ENCODE data around the gene CLDN9.
A peak's percentile ranks its signal among the peaks of the same experiment; 100 is the strongest.

The CLDN9 gene

DNA sequence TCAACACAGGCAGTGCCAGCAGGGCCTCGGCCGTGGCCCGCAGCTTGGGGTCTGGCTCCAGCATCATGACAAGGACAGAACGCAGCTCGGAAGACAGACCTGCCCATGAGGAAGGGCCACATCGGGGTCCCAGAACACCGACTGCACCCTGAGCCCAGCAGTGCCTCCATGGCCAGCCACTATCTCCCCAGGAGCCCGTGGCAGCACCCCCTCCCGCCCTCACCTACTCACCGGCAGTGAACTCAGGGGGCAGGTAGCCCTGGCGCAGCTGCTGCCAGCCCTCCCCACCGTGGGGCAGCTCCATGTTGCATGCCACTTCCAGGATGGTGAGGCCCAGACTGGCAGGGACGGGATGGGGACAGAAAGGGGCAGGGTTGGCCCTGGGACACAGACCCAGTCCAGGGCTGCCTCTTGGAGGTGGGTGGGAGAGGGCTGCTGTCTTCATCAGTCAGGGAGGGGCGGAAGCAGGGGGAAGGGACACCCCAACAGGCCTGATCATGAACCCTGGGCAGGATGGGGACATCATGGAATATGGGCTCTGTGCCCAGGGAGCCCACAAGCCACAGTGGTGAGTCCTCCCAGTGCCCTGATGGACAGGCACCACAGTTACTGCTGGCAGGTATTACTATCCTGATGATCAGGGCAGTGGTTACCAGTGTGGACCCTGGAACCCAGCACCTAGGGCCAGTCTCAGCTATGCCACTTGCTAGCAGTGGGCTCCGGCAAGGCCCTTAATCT is 38.2 kb upstream of the CLDN9 start:
- DNase-seq, result no peak

DNA sequence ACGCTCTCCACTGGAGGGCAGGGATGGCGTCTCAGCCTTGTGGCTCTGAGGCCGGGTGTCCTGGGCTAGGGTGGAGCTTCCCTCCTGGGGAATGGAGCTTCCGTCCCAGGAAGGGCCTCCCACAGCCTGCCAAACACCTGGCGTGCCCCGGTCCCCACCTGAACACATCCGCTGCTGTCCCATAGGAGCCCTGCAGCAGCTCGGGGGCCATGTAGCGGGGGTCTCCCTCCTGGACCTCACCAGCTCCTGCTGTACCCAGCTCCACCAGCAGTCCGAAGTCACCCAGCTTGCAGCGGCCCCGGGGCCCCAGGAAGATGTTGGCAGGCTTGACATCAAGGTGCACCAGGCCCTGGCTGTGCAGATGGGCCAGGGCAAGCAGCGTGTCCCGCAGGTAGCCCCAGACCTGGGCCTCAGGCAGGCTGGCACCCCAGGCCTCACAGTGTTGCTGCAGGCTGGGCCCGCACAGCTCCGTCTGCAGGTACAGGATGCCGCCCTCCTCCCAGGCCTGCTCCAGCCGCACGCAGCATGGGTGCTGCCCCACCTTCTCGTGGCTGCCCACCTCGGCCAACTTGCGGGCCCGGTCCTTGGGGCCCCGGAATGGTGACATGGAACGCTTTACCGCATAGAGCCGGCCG is 37.4 kb upstream of the CLDN9 start:
- DNase-seq, result no peak

DNA sequence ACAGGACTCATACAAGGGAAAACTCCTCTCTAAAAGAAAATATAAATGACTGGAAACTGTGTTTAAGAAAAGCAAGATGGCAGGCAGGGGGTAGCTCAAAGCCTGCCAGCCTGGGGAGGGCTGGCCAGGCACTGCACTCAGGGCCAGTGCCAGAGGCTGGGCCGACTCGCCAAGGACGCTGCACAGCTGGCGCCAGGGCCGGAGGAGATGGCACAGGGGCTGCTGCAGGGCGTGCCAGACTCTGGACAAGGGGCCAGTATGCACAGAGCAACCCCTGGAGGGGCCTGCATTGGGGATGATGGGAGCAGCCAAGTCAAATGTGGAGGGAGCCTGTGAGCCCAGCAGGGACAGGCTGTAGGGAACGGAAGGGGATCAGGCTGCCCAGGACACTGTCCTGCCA is 36.5 kb upstream of the CLDN9 start:
- DNase-seq, result no peak

DNA sequence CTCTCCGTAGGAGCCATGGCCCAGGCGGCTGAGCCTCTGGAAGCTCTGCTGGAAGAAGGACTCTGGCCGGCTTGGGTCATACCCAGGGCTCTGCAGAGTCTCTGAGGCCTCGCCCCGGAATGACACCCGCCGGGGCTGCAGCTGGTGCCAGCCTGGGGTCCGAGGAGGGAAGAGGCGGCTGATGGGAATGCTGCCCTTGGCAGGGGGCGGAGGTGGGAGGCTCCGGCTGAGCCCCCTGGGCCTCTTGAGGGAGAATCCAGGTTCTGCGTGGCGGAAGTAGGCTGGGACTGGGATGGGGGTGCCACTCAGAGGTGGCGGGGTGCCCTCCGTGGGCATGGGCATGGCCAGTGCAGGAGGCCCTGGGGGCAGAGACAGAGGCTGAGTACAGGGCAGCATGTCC is 36.0 kb upstream of the CLDN9 start:
- no peak for DNase-seq

DNA sequence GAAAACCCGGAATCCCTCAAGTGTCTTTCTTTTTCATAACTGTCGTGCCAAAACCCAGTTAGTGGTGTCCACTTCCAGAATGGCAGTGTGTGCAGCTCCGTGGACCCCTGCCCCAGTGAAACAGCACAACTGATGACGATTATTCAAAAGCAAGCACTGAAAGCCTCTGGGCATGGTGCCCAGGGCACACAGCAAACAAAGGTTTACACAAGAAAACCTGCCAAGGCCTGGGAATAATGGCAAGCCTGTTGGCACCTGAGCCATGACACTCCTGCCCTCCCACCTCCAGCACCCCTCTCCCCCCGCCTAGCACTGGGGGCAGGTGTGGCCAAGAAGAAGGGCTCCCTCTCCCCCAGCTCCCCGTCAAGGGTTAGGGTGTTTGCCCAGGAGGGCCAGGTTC is 35.3 kb upstream of the CLDN9 start:
- DNase-seq, result no peak

DNA sequence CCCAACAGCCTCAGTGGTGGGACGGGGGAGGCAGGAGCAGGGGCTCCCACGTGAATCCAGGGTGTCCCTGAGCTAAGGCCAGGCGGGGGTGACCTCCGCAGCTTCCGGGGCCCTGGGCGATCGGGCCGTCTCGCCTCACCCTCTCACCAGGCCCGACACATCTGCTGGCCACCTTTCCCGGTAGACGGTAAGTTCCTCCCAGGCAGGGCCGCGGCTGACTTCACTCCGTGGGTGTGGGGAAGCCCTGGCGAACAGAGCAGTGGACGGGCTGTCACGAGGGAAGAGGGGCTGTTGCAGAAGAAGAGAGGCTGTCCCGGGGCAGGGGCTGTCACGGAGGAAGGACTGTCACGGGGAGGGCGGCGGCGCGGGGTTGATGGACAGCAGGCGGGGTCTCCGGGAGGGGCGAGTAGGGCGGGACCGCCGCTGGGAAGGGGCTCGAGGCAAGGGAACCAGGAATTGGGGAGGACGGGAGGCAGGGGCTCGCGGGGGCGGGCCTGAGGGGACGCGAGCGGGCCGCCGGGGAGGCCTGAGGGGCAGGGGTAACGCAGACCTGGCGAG is 33.0 kb upstream of the CLDN9 start:
- DNase-seq, result peak; percentile 47 to 85

DNA sequence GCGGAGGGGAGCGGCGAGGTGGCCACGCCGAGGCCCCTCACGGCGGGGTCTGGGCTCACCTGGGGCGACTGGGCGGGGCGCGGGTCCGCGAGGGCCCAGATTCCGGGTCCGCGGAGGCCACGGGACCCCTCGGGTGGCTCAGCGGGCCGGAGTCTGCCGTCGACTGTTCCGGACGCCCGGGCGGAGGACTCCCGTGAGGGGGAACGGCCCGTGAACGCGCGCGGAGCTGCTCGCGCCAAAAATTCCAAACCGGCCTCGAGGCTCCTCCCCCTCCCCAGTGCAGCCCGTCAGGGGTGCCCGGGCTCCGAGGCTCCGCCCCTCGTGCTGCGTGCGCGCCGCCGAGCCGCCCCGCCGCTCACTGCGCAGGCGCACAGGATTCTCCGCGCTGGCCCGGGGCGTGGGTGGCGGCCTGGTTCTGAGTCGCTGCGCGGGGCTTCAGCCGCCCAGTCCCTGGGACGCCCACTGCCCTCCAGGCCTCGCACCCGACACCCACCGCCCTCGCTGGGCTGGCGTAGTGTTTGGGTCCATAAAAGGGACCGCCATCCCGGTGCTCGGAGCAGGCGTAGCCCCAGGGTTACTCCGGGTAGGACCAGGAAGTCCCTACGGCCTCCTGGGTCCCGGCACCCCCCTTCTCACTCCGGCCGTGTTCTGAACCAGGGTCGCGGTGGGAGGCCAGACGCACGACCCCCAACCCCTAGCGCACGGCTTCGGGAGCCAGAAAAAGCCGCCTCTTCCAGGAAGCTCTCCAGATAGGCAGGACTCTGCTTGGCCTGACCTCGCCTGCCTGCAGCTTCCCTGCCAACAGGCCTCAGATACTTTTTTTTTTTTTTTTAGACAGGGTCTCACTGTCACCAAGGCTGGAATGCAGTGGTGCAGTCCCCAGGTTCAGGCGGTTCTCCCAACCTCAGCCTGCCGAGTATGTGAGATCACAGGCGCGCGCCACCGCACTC is 32.2 kb upstream of the CLDN9 start, which contains the start of gene PKMYT1:
Gene PKMYT1 (minus strand): TSS at position 220 of the 950 bp plus-strand sequence. CDS start 789 bp downstream, outside the sequence.
- peak; percentile 88 to 96 for DNase-seq

DNA sequence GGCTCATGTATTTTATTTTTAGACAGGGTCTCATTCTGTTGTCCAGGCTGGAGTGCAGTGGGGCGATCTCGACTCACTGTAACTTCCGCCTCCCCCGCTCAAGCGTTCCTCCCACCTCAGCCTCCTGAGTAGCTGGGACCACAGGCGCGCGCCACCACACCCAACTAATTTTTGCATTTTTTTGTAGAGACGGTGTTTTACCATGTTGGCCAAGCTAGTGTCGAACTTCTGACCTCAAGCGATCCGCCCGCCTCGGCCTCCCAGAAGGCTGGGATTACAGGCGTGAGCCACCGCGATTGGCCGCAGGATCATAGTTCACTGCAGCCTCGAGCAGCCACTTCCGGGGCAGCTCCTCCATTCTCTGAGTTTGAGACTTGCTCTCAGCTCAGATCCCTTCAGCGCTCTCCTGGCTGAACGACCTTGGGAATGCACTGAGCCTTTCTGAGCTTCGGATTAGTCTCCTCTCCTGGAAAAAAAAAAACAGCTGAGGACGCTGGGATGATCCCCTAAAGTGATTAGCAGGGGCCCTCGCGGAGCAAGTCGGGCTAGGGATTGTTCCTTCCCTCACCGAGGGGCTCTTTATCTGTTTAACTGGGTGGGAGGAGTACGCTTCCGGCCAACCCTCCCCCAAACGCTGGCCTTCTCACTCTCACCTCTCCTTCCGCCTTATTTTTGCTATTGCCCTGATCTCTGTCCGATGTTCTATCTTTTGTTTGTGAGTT is 31.4 kb upstream of the CLDN9 start:
- DNase-seq, result no peak

DNA sequence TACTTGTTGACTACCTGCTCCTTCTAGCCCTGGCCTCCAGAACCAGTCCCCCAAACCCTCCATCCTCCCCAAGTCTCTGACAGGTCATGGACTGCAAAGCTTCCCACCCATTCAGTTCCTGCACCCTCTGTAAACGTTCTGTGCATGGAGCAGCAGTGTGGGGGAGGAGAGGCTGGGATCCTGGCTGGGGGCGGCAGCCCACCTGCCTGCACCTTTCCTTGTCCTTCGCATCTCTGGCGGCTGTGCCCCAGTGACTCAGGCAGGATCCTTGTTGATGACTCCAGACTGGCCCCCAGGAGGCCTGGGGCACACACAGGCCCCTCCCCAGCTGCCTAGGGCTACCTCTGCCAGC is 30.8 kb upstream of the CLDN9 start:
- no peak for DNase-seq

DNA sequence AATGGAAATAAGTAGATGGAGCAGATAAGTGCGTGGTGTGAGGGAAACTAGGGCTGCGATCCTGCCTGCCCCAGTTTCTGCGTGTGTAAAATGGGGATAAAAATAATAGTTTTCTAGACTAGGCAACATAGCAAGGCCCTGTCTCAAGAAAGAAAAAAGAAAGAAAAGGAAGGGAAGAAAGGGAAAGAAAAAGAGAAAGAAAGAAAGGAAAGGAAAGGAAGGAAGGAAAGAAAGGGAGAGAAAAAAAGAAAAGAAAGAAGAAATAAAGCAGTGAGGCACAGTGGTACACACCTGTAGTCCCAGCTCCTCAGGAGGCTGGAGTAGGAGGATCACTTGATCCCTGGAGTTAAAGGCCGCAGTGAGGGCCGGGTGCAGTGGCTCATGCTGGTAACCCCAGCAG is 30.3 kb upstream of the CLDN9 start:
- DNase-seq, result no peak

DNA sequence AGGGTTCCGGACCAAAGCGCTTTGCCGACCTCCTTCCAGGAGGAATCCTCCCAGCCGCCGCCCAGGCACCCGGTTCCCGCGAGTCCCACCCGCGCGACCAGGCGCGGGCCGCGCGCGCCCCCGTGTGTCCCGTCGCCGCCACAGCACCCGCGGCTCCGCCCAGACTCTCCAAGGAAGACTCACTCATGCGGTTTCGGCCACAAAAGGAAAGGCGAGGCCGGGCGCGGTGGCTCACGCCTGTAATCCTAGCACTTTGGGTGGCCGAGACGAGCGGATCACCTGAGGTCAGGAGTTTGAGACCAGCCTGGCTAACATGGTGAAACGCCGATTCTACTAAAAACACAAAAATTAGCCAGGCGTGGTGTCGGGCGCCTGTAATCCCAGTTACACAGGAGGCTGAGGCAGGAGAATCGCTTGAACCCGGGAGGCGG is 29.0 kb upstream of the CLDN9 start:
- DNase-seq, result peak; percentile 60 to 86

DNA sequence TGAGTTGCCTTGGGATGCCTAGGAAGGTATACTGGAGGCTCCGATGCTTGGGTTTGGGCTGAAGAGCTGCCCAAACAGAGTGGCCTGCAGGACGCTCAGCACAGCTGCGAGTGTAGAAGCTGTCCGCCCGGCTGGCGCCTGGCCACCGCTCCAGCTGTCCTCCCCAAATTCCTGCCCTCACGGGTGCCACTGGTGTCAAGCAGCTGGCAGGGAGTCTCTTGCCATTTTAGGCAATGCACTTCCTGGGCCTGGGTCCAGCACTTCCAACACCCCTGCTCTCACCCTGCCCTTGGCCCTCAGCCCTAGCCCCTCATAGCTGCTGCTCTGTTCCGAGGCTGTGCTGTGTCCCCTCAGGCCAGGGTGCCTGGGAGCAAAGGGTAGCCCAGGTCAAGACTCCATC is 27.3 kb upstream of the CLDN9 start:
- DNase-seq, result no peak

DNA sequence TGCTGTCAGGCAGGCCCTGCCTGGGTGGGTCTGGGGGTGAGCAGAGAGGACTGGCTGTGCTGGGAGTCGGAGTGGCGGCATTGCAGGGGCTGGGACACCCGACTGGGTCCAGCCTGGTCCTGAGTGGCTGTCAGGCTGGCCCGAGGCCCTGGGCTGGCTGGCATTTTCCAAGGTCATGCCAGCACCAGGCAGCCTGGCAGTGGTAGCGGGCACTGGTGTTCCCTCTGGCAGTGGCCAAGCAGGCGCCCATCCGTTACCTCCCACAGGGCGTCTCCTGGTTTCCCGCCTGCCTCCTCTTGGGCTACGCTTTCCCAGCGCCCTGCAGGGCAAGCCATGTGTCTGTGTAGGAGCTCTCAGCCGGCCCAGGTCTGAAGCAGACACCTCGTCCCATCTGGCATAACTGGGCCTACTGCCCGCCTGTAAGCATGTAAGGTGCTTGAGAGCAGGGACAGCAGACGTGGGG is 26.8 kb upstream of the CLDN9 start:
- no peak for DNase-seq

DNA sequence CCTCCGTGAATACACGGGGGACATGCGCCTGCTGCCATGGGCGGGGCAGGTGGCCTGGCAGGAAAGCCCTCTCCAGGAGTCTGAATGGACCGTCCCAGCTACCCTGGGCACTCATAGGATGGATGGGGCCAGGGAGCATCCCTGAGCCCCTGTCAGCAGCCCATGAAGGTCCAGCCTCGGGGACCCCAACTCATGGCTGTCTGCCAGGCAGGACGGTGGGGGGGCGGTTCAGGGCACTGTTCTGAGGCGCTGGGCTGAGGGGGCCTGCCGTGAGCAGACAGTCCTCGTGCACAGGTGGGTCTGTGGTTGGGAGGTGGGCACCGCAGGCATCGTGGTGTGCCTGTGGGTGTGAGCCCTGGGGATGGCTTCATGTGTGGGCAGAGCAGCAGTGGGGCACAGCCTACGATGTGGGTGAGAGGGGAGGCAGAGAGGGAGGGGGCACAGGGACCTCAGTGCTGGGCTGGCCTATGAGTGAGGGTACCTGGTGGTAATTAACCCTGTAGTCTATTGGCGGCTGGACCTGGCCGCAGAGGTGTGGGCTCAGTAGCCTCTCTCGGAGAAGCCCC is 26.0 kb upstream of the CLDN9 start:
- DNase-seq, result no peak

DNA sequence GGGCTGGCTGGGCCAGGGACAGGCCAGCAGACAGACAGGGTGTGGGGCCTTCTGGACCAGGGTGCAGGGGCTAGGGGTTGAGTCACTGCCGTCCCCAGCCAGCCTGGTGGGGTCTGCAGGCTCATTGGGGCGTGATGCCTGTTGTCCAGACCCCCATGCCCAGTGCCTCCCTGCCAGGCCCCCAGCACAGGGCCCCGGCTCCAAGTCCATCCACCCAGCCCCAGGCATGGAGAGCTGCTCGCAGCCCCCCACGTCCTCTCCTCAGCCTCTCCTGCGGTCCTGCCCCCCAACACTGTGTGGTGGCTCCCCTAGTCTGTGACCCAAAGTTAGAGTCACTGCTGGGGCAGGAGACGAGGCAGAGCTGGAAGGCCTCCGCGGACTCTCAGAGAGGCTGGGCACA is 25.4 kb upstream of the CLDN9 start:
- no peak for DNase-seq

DNA sequence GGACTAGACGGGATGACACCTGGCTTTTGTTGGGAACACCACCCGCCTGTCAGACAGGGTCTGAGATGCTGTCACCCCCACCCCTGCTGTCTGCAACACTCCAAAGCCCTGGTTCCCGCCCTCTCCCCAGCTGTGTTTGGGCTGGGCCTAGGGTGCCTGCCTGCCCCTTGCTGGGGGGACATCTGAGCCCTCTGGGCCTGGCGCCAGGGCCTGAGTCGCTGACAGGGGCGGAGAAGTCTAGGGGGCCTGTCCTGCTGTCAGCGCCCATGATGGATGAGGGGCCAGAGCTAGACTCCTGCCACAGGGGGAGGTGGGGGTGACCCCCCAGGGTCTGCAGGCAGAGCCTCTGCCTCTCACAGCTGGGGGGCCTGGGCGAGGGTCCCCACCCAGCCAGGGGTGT is 24.9 kb upstream of the CLDN9 start:
- no peak for DNase-seq

DNA sequence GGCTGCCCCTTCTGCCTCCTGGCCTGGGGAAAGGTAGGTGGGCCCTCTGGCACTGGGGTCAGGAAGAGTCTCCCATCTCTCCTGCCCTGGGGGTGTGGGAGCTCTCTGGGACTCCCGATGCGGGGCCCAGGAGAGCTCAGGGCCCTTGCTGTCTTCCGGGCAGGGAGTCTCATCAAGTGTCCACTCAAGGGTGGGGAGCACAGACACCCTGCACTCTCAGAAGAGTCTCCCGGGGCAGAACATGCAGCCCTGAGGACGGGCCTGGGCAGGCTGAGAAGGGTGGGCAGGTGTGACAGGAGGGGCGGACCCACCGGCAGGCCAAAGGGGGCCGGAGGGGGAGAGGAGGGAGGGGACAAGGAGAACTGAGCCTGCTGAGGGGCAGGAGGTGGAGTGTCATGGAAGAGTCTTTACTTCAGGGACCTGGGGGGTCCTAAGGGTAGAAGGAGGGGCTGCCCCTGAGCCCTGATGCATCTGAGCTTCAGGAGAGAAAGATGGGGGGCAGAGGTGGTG is 24.1 kb upstream of the CLDN9 start:
- no peak for DNase-seq

DNA sequence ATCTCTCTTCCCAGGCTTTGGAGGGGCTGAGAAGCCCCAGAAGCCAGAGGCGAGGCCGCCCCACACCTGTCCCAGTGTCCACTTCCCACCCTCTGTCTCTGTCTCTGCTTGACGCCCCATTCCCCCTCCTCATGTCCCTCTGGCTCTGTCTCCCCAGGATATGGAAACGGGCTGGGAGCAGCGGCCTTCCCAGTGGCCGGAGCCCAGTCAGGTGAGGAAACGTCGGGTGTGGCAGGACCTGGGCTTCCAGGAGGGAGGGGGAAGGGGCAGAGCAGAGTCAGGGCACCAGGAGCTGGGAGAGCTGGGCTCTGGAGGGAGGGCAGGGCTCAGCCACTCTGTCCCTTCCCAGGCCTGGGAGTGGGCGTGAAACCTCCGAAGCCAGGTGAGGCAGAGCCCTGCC is 21.8 kb upstream of the CLDN9 start:
- DNase-seq, result no peak

DNA sequence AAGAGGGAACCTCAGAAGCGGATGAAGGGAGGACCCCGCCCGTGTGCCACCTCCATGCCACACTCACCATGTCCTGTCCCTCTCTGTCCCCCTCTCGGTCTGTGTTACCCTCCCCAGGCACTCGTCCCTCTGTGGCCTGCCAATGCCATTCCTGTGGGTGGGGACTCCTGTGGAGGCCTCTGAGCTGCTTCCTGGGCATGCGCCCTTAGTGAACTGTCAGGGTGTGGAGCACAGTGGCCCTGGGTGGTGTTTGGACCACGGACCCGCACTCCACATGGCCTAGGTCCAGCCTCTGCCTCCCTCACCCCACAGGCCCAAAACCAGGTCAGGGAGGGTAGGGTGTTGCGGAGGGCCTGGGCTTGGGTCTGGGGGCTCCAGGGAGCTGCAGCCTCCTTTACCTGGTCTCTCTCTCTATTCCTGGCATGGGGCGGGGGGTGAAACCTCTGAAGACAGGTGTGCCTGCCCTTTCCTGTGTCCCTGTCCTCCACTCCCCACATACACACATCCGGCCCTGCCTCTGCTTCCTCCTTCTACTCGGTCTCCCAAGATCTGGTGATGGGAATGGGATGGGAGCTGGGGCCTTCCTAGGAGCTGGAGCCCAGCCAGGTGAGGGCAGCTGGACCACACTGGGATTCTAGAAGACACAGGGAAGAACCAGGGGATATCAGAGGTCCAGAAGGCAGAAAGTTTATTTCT is 21.0 kb upstream of the CLDN9 start:
- DNase-seq, result no peak

DNA sequence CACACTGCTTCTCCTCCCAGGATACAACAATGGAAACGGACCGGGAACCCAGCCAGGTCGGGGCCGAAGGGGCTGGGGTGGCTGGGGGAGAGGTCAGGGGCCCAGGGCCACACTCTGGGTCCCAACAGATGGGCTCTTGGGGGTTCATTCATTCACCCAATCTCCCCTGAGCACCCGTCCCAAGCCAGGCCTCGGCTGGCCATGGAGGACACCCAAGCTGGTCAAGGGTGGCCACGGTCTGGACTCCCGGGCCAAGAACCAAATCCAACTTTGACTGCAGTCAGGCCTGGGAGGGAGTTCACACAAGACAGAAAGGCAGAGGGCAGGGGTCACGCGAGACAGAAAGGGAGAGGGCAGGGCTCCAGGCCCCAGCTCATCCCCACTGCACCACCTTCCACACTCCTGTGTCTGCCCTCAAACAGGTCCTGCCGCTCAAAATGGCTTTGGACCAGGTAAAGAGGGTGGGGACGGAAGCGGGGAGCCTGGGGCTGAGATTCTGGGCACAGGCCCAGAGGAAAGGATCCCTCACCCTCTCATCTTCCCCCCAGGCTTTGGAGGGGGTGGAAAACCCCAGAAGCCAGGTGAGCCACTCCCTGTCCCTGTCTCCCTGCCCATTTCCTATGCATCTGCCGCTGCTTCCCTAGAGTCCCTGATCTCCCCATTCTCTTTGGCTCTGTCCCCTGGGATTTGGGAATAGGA is 20.2 kb upstream of the CLDN9 start:
- DNase-seq, result no peak

DNA sequence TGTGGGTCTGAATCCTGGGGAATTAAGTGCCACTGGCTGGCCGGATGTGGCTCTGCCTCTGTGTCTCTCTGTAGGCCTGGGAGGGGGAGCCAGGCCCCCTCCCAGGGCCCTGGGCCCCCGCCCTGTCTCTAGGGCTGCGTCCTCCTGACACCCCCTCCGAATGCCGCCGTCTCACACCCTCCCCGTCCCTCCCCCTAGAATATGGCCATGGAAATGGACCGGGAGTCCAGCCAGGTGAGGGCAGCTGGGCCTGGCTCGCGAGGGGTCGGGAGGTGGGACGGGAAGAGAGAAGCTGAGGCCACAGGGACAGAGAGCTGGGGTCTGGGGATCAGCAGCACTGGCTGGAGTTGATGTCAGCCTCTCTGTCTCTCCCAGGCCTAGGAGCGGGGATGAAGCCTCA is 16.4 kb upstream of the CLDN9 start:
- DNase-seq, result no peak

Measured in inflammatory macrophage treated with lipopolysaccharide for 1 hour (primary cell).